ENCODE data around the gene CCL19.

Gene CCL19

GRCh38 chr9:34659592-34660253, 31.4 kb downstream of the CCL19 start:
- DNase-seq: no peak

GRCh38 chr9:34658461-34658860, 32.6 kb downstream of the CCL19 start:
- no peak for DNase-seq

GRCh38 chr9:34656992-34657391, 34.1 kb downstream of the CCL19 start:
- no peak for DNase-seq

GRCh38 chr9:34655394-34655793, 35.7 kb downstream of the CCL19 start:
- no peak for DNase-seq

- no peak for DNase-seq
Measured at GRCh38 chr9:34654323-34655051, 36.6 kb downstream of the CCL19 start.

- no peak for DNase-seq
Measured at GRCh38 chr9:34653151-34654072, 37.7 kb downstream of the CCL19 start.

GRCh38 chr9:34652602-34653000, 38.5 kb downstream of the CCL19 start:
- no peak for DNase-seq

- peak; percentile 71 for DNase-seq
Measured at GRCh38 chr9:34651876-34652601, 39.0 kb downstream of the CCL19 start, which contains the start of gene IL11RA. IL11RA (plus strand) TSS chr9:34652185; CDS start chr9:34655218, 3,033 bp downstream.

- no peak for DNase-seq
Measured at GRCh38 chr9:34651321-34651720, 39.8 kb downstream of the CCL19 start.

- DNase-seq: no peak
Measured at GRCh38 chr9:34650816-34651215, 40.3 kb downstream of the CCL19 start.

- no peak for DNase-seq
Measured at GRCh38 chr9:34648673-34649072, 42.4 kb downstream of the CCL19 start.

- peak; percentile 21 for DNase-seq
Measured at GRCh38 chr9:34647651-34648050, 43.4 kb downstream of the CCL19 start.

GRCh38 chr9:34647084-34647403, 44.0 kb downstream of the CCL19 start:
- no peak for DNase-seq

GRCh38 chr9:34646211-34647083, 44.6 kb downstream of the CCL19 start, which contains the start of gene GALT:
GALT (plus strand) TSS chr9:34646675; CDS start chr9:34646705, 30 bp downstream.
- DNase-seq: peak; percentile 98

GRCh38 chr9:34644766-34645314, 46.2 kb downstream of the CCL19 start:
- no peak for DNase-seq

GRCh38 chr9:34642679-34643078, 48.4 kb downstream of the CCL19 start:
- DNase-seq: no peak

All from CD4-positive, alpha-beta T cell treated with Interleukin-6 for 4 hours (primary cell).